GM12878 (cell line): ENCODE measurements around the gene CCDC190. TPM values are rescaled to one million over a fixed set of nuclear protein-coding genes. Genes with fewer than 3 reads are reported as not detected.

Source experiments
- ATAC-seq: fragments of 200-7000 bp; cut with Tn5 transposase; 3 replicates; pipeline ENCODE4 v1.9.1; 2020; ENCODE audit warnings: mild to moderate bottlenecking, moderate library complexity
- BruUV-seq: library from RNA; stranded (reverse); fragments of 400-500 nt; replicated peaks from 2 replicates; lab custom pipeline; 2021; lab: Mats Ljungman, UMichigan
- CTCF ChIA-PET: fragments of 300-600 bp; sonication (Branson Sonifier 250); formaldehyde crosslinking; extraction: SDS; loops from one replicate; lab custom pipeline; 2021; ENCODE audit warnings: inconsistent platforms; lab: Yijun Ruan, JAX
- POLR2A ChIA-PET: fragments of 350-600 bp; formaldehyde crosslinking; extraction: SDS; loops from one replicate; lab custom pipeline; 2021; ENCODE audit warnings: inconsistent platforms; lab: Charles Lee
- RAD21 ChIA-PET: fragments of 300-600 bp; sonication (Branson Sonifier 250); formaldehyde crosslinking; loops from one replicate; lab custom pipeline; 2023; ENCODE audit warnings: antibody characterized with exemption; ENCODE audit not compliant: unreplicated experiment; lab: Charles Lee
- SMC1A ChIA-PET: fragments of 300-600 bp; sonication (Branson Sonifier 250); formaldehyde crosslinking; loops from one replicate; lab custom pipeline; 2023; ENCODE audit not compliant: unreplicated experiment, uncharacterized antibody; lab: Charles Lee
- DNase-seq: peaks from one replicate; pipeline ENCODE4 v3.0.0-alpha.2; 2011; ENCODE audit warnings: low read depth, low spot score
- FAIRE-seq: peaks from 3 replicates; lab custom pipeline; 2011; peaks lifted over from hg19 to GRCh38; lab: Jason Lieb, UNC
- H2AFZ ChIP-seq: 2 replicates; pipeline ENCODE4 v1.6.0; 2011; ENCODE audit warnings: low read depth, low read length, control low read depth; ENCODE audit not compliant: control insufficient read depth
- H3K27ac ChIP-seq: 2 replicates; pipeline ENCODE4 v1.5.1; 2011; ENCODE audit warnings: control low read depth; ENCODE audit not compliant: control insufficient read depth, insufficient read depth
- H3K27me3 ChIP-seq, 2 experiments: replicated peaks in 1 of 2; 2 replicates each; pipeline versions ENCODE4 v1.6.0 to v1.6.1; 2011; ENCODE audit warnings: low read length in 1 of 2; ENCODE audit not compliant: control insufficient read depth in 2 of 2, insufficient read depth in 2 of 2
- H3K36me3 ChIP-seq, 2 experiments: 2 replicates each; pipeline ENCODE4 v1.5.1; 2011; ENCODE audit warnings: low read length in 1 of 2; ENCODE audit not compliant: control insufficient read depth in 2 of 2, insufficient read depth in 2 of 2
- H3K4me1 ChIP-seq: 2 replicates; pipeline ENCODE4 v1.6.1; 2011; ENCODE audit warnings: mild to moderate bottlenecking, low read length, moderate library complexity, mixed read lengths; ENCODE audit not compliant: control insufficient read depth, insufficient read depth
- H3K4me2 ChIP-seq: 2 replicates; pipeline ENCODE4 v1.6.0; 2011; ENCODE audit warnings: control low read depth; ENCODE audit not compliant: control insufficient read depth, insufficient read depth
- H3K4me3 ChIP-seq: fragments of 200-600 bp; sonication (generic); 2 replicates; pipeline ENCODE4 v1.5.1; 2016
- H3K79me2 ChIP-seq: 2 replicates; pipeline ENCODE4 v1.6.0; 2011; ENCODE audit warnings: low read length; ENCODE audit not compliant: control insufficient read depth, insufficient read depth
- H3K9ac ChIP-seq: 2 replicates; pipeline ENCODE4 v1.8.0; 2011; ENCODE audit warnings: low read length, control low read depth, mixed read lengths; ENCODE audit not compliant: control insufficient read depth, insufficient read depth
- H3K9me3 ChIP-seq: replicated peaks from 3 replicates; pipeline ENCODE4 v1.5.1; 2011; ENCODE audit warnings: mild to moderate bottlenecking, low read length; ENCODE audit not compliant: control insufficient read depth, insufficient read depth
- H4K20me1 ChIP-seq: 2 replicates; pipeline ENCODE4 v1.6.0; 2011; ENCODE audit not compliant: control insufficient read depth, insufficient read depth
- ASH2L ChIP-seq: fragments of 300-600, 200-600 bp; sonication (generic); IDR thresholded peaks from 2 replicates; pipeline ENCODE4 v1.6.1; 2017; ENCODE audit warnings: low read depth, mild to moderate bottlenecking, borderline replicate concordance
- ATF7 ChIP-seq: fragments of 450-650 bp; IDR thresholded peaks from 2 replicates; pipeline ENCODE4 v1.6.1; 2016; ENCODE audit warnings: low read depth, mild to moderate bottlenecking
- CBX3 ChIP-seq: fragments of 200-600 bp; sonication (generic); IDR thresholded peaks from 2 replicates; pipeline ENCODE4 v1.6.1; 2016; ENCODE audit warnings: low read depth, borderline replicate concordance
- DPF2 ChIP-seq: fragments of 450-650 bp; IDR thresholded peaks from 2 replicates; pipeline ENCODE4 v1.6.1; 2017; ENCODE audit warnings: mild to moderate bottlenecking
- HCFC1 ChIP-seq: fragments of 150-350 bp; IDR thresholded peaks from 2 replicates; pipeline ENCODE4 v1.6.1; 2014; ENCODE audit warnings: low read length
- IRF4 ChIP-seq: IDR thresholded peaks from 2 replicates; pipeline ENCODE4 v1.6.1; 2011; ENCODE audit warnings: low read depth, low read length
- MAX ChIP-seq: IDR thresholded peaks from 2 replicates; pipeline ENCODE4 v1.6.1; 2012; ENCODE audit warnings: low read depth, low read length, improper control_type of control experiment
- MTA2 ChIP-seq: fragments of 450-650 bp; IDR thresholded peaks from 2 replicates; pipeline ENCODE4 v1.6.1; 2016; ENCODE audit warnings: low read depth, mild to moderate bottlenecking, moderate library complexity
- NR2C1 ChIP-seq: fragments of 450-650 bp; IDR thresholded peaks from 2 replicates; pipeline ENCODE4 v1.6.1; 2017; ENCODE audit warnings: antibody characterized with exemption, mild to moderate bottlenecking, moderate library complexity
- PAX8 ChIP-seq: fragments of 450-650 bp; IDR thresholded peaks from 2 replicates; pipeline ENCODE4 v1.6.1; 2017; ENCODE audit warnings: mild to moderate bottlenecking, moderate library complexity
- RCOR1 ChIP-seq: conservative IDR thresholded peaks from 2 replicates; pipeline ENCODE4 v1.6.1; 2012; ENCODE audit warnings: low read depth, low read length, improper control_type of control experiment
- RELA ChIP-seq: fragments of 450-650 bp; IDR thresholded peaks from 2 replicates; pipeline ENCODE4 v1.8.0; 2014; ENCODE audit warnings: borderline replicate concordance; ENCODE audit not compliant: partially characterized antibody
- SUZ12 ChIP-seq: fragments of 200-600 bp; sonication (generic); IDR thresholded peaks from one replicate; pipeline ENCODE4 v1.6.1; 2018; ENCODE audit warnings: antibody characterized with exemption, mild to moderate bottlenecking; ENCODE audit not compliant: unreplicated experiment
- TAF1 ChIP-seq: IDR thresholded peaks from 2 replicates; pipeline ENCODE4 v1.6.1; 2011; ENCODE audit warnings: mild to moderate bottlenecking, low read depth, low read length, borderline replicate concordance
- TCF3 ChIP-seq: IDR thresholded peaks from 2 replicates; pipeline ENCODE4 v1.6.1; 2012; ENCODE audit warnings: low read depth, mild to moderate bottlenecking, low read length, borderline replicate concordance; ENCODE audit not compliant: insufficient read depth
- USF2 ChIP-seq: IDR thresholded peaks from 2 replicates; pipeline ENCODE4 v1.6.1; 2011; ENCODE audit warnings: low read depth, low read length, improper control_type of control experiment, borderline replicate concordance
- ZNF207 ChIP-seq: fragments of 450-650 bp; IDR thresholded peaks from 2 replicates; pipeline ENCODE4 v1.6.1; 2014; ENCODE audit warnings: antibody characterized with exemption, mild to moderate bottlenecking, borderline replicate concordance
- ZNF217 ChIP-seq: fragments of 450-650 bp; IDR thresholded peaks from 2 replicates; pipeline ENCODE4 v1.6.1; 2017; ENCODE audit warnings: antibody characterized with exemption, mild to moderate bottlenecking
- WGBS: methylation state at CpG from one replicate; pipeline ENCODE4 v1.1.6; 2016; ENCODE audit warnings: low lambda C conversion rate; ENCODE audit not compliant: insufficient replicate concordance, insufficient coverage; ENCODE audit errors: missing lambda C conversion rate; 5-methylcytosine and 5-hydroxymethylcytosine counted together
- in situ Hi-C: fragments of 300-500 bp; cut with MboI; formaldehyde crosslinking; loops from 9 replicates; pipeline ENCODE4 v1.14.3; 2018; ENCODE audit warnings: mixed read lengths
- intact Hi-C: fragments of 100-400 bp; cut with micrococcal nuclease; formaldehyde crosslinking; loops from one replicate; pipeline ENCODE4 v1.14.2; 2022; ENCODE audit not compliant: unreplicated experiment
- polyA plus RNA-seq, 11 experiments: library from polyadenylated mRNA; depleted of rRNA in 4 of 11; unstranded in 6 of 11; stranded (reverse) in 5 of 11; fragments of >200 nt; fragmentation: Nextera tagmentation in 4 of 11; fragmentation: Illumina TruSeq in 1 of 11; extraction: Ambion mirVana in 4 of 11; extraction: Trizol in 1 of 11; gene quantifications; 1 replicate in 1 of 11; 2 replicates in 10 of 11; pipeline versions ENCODE4 v1.2.1 to v1.2.3, GENCODE V29; 2011 to 2016; ENCODE audit warnings: inconsistent platforms in 2 of 11, missing spikeins in 2 of 11, low read depth in 1 of 11
- total RNA-seq, 4 experiments: library from RNA; depleted of rRNA in 3 of 4; stranded (reverse); fragments of >200 nt in 3 of 4; fragmentation: Illumina TruSeq in 1 of 4; extraction: Trizol in 1 of 4; gene quantifications; 2 replicates each; pipeline versions ENCODE4 v1.2.1 to v1.2.3, GENCODE V29; 2013 to 2021
- TF ChIP-seq, protein P1 (sequence below): IDR thresholded peaks from 2 replicates; pipeline ENCODE4 v1.6.1; 2011; ENCODE audit warnings: mild to moderate bottlenecking, low read depth, low read length, moderate library complexity; ENCODE audit not compliant: insufficient replicate concordance
- TF ChIP-seq, protein P2 (sequence below): fragments of 450-650 bp; IDR thresholded peaks from 2 replicates; pipeline ENCODE4 v1.6.1; 2017; ENCODE audit warnings: borderline replicate concordance

CCDC190 gene
- total and polyA plus RNA-seq, 10 of the 15 experiments (the other 5 are each of a cell fraction or from before 2014, with no cell fraction given) = not detected

DNA sequence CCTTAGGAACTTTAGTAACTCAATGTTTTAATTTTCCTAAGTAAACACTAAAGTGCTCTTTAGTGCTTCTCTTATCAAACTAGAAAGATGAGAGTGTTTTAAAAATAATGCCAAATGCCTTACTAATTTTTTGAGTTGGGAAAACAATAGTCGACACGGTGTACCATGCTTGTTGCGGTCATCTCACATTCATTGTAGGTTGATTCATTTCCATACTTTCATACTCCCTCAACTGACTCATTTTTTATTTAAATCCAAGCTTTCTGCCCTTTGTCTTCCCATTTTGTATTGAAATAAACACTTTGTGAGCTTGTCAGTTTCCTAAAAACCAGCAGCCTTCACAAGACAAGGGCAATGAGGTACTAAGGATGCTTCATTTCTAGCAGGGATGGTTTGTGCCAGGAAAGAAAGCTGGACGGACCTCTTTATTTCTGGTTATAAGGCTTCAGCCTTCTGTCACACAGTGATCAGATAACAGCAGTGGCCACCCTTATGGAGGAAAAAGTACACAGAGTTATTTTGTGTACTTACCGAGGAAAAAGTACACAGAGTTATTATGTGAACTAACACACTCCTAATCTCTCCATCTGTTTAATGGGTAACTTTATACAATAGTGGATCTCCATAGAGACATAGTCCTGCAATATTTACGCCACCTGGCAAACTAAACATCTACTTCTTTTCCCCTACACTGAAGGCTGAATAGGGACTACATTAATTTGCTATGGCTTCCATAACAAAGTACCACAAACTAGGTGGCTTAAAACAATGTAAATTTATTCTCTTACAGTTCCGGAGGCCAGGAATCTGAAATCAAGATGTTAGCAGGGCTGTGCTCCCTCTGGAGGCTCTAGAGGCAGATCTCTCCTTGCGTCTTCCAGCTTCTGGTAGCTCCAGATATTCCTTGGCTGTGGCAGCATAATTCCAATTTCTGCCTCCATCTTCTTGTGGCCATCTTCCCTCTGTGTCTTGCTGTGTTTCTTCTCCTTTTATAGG lies 13.0 kb upstream of the CCDC190 start:
- no peaks in the 10 kb centered on the region for H4K20me1 ChIP-seq
- FAIRE-seq = no peak
- H3K27ac ChIP-seq = no peak overlapping the region
- ChIA-PET RAD21 (interaction anchor here (0.9 kb wide), 1 partner anchor 10 kb away, joined by 4 read pairs; no protein-coding TSS in a partner anchor), POLR2A (no interaction called here), CTCF (interaction anchor here (1.2 to 1.6 kb wide), 2 partner anchors 26 to 301 kb away, joined by 3 to 5 read pairs; no protein-coding TSS in a partner anchor), SMC1A (interaction anchor here (1.3 kb wide), 1 partner anchor 13 kb away, joined by 3 read pairs; no protein-coding TSS in a partner anchor)
- BruUV-seq = no TSS peak
- no peaks in the 10 kb centered on the region for H3K79me2 ChIP-seq
- no peak overlapping the region for H3K4me2 ChIP-seq
- in situ Hi-C loops (no loop called here), intact Hi-C loops (loop anchor here (10.0 kb wide), 1 partner anchor 201 kb away; no protein-coding TSS in a partner anchor)
- no peak overlapping the region for H3K9ac ChIP-seq
- H3K9me3 ChIP-seq = no peaks in the 10 kb centered on the region
- 0 out of 4 replicates have a peak, but pooled peaks cover 0 to 2% of the 10 kb centered on the region in 2 experiments for H3K27me3 ChIP-seq
- WGBS = 46% methylated on average over 8 of the region's 8 CpGs
- no peak overlapping the region for H2AFZ ChIP-seq
- no peak for ATAC-seq
- TF ChIP-seq RCOR1 = no peak
- TF ChIP-seq, protein P1, sequence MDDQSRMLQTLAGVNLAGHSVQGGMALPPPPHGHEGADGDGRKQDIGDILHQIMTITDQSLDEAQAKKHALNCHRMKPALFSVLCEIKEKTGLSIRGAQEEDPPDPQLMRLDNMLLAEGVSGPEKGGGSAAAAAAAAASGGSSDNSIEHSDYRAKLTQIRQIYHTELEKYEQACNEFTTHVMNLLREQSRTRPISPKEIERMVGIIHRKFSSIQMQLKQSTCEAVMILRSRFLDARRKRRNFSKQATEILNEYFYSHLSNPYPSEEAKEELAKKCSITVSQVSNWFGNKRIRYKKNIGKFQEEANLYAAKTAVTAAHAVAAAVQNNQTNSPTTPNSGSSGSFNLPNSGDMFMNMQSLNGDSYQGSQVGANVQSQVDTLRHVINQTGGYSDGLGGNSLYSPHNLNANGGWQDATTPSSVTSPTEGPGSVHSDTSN = no peak
- no peak for TF ChIP-seq IRF4
- TF ChIP-seq ASH2L = no peak
- TF ChIP-seq, protein P2, sequence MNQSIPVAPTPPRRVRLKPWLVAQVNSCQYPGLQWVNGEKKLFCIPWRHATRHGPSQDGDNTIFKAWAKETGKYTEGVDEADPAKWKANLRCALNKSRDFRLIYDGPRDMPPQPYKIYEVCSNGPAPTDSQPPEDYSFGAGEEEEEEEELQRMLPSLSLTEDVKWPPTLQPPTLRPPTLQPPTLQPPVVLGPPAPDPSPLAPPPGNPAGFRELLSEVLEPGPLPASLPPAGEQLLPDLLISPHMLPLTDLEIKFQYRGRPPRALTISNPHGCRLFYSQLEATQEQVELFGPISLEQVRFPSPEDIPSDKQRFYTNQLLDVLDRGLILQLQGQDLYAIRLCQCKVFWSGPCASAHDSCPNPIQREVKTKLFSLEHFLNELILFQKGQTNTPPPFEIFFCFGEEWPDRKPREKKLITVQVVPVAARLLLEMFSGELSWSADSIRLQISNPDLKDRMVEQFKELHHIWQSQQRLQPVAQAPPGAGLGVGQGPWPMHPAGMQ = no peak
- no peak for TF ChIP-seq TAF1
- TF ChIP-seq ATF7 = no peak
- TF ChIP-seq HCFC1 = no peak
- TF ChIP-seq ZNF217 = no peak
- no peak for TF ChIP-seq USF2
- no peak for TF ChIP-seq DPF2
- TF ChIP-seq NR2C1 = no peak
- TF ChIP-seq MAX = no peak
- no peak for TF ChIP-seq MTA2
- no peak for TF ChIP-seq CBX3
- TF ChIP-seq TCF3 = no peak
- no peak for TF ChIP-seq ZNF207
- no peak for TF ChIP-seq PAX8
- no peak for TF ChIP-seq SUZ12
- TF ChIP-seq RELA = no peak
- DNase-seq = no peak
- H3K4me3 ChIP-seq = no peak overlapping the region
- H3K4me1 ChIP-seq = no peaks in the 10 kb centered on the region
- H3K36me3 ChIP-seq = no peaks in the 10 kb centered on the region
